ENCODE results near the gene MAPK10. TPM values are rescaled to one million over a fixed set of nuclear protein-coding genes. Genes with fewer than 3 reads are reported as not detected.

Gene MAPK10
- total RNA-seq, 1 experiment from 2014 or later = 0.79 TPM

DNA sequence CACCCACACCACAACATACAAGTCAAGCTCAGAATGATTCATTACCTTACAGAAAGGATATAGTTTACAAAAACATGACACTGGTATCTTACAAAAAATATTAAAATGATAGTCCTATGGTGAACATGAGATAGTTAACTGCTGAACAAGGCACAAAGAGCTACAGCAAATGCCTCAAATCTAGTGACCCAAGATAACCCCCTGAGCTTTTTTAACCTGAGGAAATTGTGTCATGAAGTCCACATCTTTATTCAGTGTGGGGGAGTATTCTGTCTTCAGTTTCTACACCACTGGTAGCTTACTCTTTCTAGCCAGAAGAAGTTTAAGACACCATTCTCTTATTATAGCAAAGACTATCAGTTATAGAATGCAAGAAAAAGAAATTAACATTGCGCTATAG is 218.7 kb downstream of the MAPK10 start:
- Mint-ChIP-seq H3K4me1 (ENCODE audit: low read depth, unreplicated experiment) (no peaks in the 10 kb centered on the region), H3K36me3 (ENCODE audit: insufficient read depth, unreplicated experiment) (no peaks in the 10 kb centered on the region), H3K27ac (ENCODE audit: unreplicated experiment) (no peak overlapping the region), H3K9me3 (ENCODE audit: unreplicated experiment) (peaks cover 10% of the 10 kb centered on the region), H3K27me3 (ENCODE audit: insufficient read depth, unreplicated experiment) (peaks cover 4% of the 10 kb centered on the region), H3K4me3 (ENCODE audit: unreplicated experiment) (no peak overlapping the region)
- Histone ChIP-seq H3K9me3 (no peaks in the 10 kb centered on the region), H3K4me3 (ENCODE audit: low read depth, low read length) (no peak overlapping the region), H3K4me1 (no peaks in the 10 kb centered on the region), H3K36me3 (ENCODE audit: control insufficient read depth, insufficient read depth, low read length) (no peaks in the 10 kb centered on the region), H3K27me3 (replicated peaks; ENCODE audit: control insufficient read depth, insufficient read depth, low read length) (no peaks in the 10 kb centered on the region)
- intact Hi-C loops (cut with micrococcal nuclease; ENCODE audit: unreplicated experiment) = no loop called here
- DNase-seq = no peak
- TF ChIP-seq, protein P1, sequence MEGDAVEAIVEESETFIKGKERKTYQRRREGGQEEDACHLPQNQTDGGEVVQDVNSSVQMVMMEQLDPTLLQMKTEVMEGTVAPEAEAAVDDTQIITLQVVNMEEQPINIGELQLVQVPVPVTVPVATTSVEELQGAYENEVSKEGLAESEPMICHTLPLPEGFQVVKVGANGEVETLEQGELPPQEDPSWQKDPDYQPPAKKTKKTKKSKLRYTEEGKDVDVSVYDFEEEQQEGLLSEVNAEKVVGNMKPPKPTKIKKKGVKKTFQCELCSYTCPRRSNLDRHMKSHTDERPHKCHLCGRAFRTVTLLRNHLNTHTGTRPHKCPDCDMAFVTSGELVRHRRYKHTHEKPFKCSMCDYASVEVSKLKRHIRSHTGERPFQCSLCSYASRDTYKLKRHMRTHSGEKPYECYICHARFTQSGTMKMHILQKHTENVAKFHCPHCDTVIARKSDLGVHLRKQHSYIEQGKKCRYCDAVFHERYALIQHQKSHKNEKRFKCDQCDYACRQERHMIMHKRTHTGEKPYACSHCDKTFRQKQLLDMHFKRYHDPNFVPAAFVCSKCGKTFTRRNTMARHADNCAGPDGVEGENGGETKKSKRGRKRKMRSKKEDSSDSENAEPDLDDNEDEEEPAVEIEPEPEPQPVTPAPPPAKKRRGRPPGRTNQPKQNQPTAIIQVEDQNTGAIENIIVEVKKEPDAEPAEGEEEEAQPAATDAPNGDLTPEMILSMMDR (IDR thresholded peaks at IDR 0.05; ENCODE audit: insufficient read depth in 1 of 2, low read depth in 1 of 2, low read length in 1 of 2, severe bottlenecking in 1 of 2, unreplicated experiment in 1 of 2) = no peak
- CTCF ChIA-PET = no interaction called here
- POLR2A ChIA-PET = no interaction called here
- no TSS peak for BruUV-seq (replicated peaks)

DNA sequence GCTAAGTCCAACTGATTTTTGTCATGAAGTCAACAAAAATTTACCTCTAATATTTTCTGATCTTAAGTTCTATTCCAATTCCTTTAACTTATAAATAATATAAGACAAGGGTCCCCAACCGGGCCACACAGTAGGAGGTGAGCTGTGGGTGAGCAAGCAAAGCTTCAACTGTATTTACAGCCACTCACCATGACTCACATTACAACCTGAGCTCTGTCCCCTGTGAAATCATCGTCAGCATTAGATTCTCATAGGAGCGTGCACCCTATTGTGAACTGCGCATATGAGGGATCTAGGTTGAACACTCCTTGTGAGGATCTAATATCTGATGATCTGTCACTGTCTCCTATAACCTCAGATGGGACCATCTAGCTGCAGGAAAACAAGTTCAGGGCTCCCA is 227.4 kb downstream of the MAPK10 start:
- H3K4me3 ChIP-seq (ENCODE audit: low read depth, low read length) = no peak overlapping the region
- no peaks in the 10 kb centered on the region for H3K27me3 ChIP-seq (replicated peaks; ENCODE audit: control insufficient read depth, insufficient read depth, low read length)
- H3K4me1 ChIP-seq = no peaks in the 10 kb centered on the region
- no peaks in the 10 kb centered on the region for H3K36me3 ChIP-seq (ENCODE audit: control insufficient read depth, insufficient read depth, low read length)
- ChIA-PET POLR2A (no interaction called here), CTCF (no interaction called here)
- Mint-ChIP-seq H3K36me3 (ENCODE audit: insufficient read depth, unreplicated experiment) (no peaks in the 10 kb centered on the region), H3K4me1 (ENCODE audit: low read depth, unreplicated experiment) (no peaks in the 10 kb centered on the region), H3K9me3 (ENCODE audit: unreplicated experiment) (no peaks in the 10 kb centered on the region), H3K27ac (ENCODE audit: unreplicated experiment) (no peak overlapping the region), H3K27me3 (ENCODE audit: insufficient read depth, unreplicated experiment) (no peaks in the 10 kb centered on the region), H3K4me3 (ENCODE audit: unreplicated experiment) (no peak overlapping the region)
- TF ChIP-seq, protein P1 (IDR thresholded peaks at IDR 0.05; ENCODE audit: insufficient read depth in 1 of 2, low read depth in 1 of 2, low read length in 1 of 2, severe bottlenecking in 1 of 2, unreplicated experiment in 1 of 2) = no peak
- intact Hi-C loops (cut with micrococcal nuclease; ENCODE audit: unreplicated experiment) = no loop called here
- no peaks in the 10 kb centered on the region for H3K9me3 ChIP-seq
- DNase-seq = no peak
- no TSS peak for BruUV-seq (replicated peaks)

DNA sequence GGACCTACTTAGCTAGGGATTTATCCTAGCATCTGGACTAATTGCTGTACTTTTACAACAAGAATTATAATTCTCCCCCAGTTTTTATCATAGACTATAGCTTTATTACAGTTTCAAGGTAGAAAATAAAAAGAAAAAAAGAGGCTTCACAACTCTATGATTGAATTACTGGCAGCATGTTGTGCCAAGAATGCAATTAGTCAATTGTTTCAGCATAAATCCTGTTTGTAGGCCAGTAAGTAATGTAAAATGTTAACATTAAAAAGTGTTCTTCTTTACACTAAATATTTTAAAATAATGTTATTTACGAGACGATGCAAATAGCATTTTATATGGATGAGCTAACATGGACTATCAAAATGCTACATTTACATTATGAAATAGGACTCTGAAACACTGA is 228.4 kb downstream of the MAPK10 start:
- Mint-ChIP-seq H3K4me1 (ENCODE audit: low read depth, unreplicated experiment) (no peaks in the 10 kb centered on the region), H3K9me3 (ENCODE audit: unreplicated experiment) (no peaks in the 10 kb centered on the region), H3K27ac (ENCODE audit: unreplicated experiment) (no peak overlapping the region), H3K36me3 (ENCODE audit: insufficient read depth, unreplicated experiment) (no peaks in the 10 kb centered on the region), H3K4me3 (ENCODE audit: unreplicated experiment) (no peak overlapping the region), H3K27me3 (ENCODE audit: insufficient read depth, unreplicated experiment) (no peaks in the 10 kb centered on the region)
- Histone ChIP-seq H3K27me3 (replicated peaks; ENCODE audit: control insufficient read depth, insufficient read depth, low read length) (no peaks in the 10 kb centered on the region), H3K36me3 (ENCODE audit: control insufficient read depth, insufficient read depth, low read length) (no peaks in the 10 kb centered on the region), H3K4me1 (no peaks in the 10 kb centered on the region), H3K9me3 (no peaks in the 10 kb centered on the region), H3K4me3 (ENCODE audit: low read depth, low read length) (no peak overlapping the region)
- DNase-seq = no peak
- intact Hi-C loops (cut with micrococcal nuclease; ENCODE audit: unreplicated experiment) = no loop called here
- no TSS peak for BruUV-seq (replicated peaks)
- TF ChIP-seq, protein P1 (IDR thresholded peaks at IDR 0.05; ENCODE audit: insufficient read depth in 1 of 2, low read depth in 1 of 2, low read length in 1 of 2, severe bottlenecking in 1 of 2, unreplicated experiment in 1 of 2) = no peak
- ChIA-PET POLR2A (no interaction called here), CTCF (no interaction called here)
